ENCODE results near the gene CD200.
A peak's percentile ranks its signal among the peaks of the same experiment; 100 is the strongest.
"Not testable (repeated sequence)": the region's sequence is repeated elsewhere in the genome, so short reads cannot be mapped to it uniquely, and the experiment has no call there.

Gene CD200

GRCh38 chr3:112392393-112393359 is 59.7 kb downstream of the CD200 start:
- Histone ChIP-seq H3K4me1 (ENCODE audit: insufficient read depth, low read length) (peaks cover 18% of the 10 kb centered on the region), H3K9me3 (ENCODE audit: low read length) (no peaks in the 10 kb centered on the region), H3K4me3 (ENCODE audit: low read length) (no peak overlapping the region), H2AFZ (ENCODE audit: low read depth, low read length) (no peak overlapping the region), H3K27me3 (ENCODE audit: insufficient read depth, low read length) (no peaks in the 10 kb centered on the region), H3K36me3 (ENCODE audit: insufficient read depth, low read length) (no peaks in the 10 kb centered on the region)

GRCh38 chr3:112393360-112393728 is 60.4 kb downstream of the CD200 start:
- H3K9me3 ChIP-seq (ENCODE audit: low read length) = no peaks in the 10 kb centered on the region
- H3K4me1 ChIP-seq (ENCODE audit: insufficient read depth, low read length) = peaks cover 21% of the 10 kb centered on the region
- no peak overlapping the region for H2AFZ ChIP-seq (ENCODE audit: low read depth, low read length)
- no peaks in the 10 kb centered on the region for H3K36me3 ChIP-seq (ENCODE audit: insufficient read depth, low read length)
- no peak overlapping the region for H3K4me3 ChIP-seq (ENCODE audit: low read length)
- H3K27me3 ChIP-seq (ENCODE audit: insufficient read depth, low read length) = no peaks in the 10 kb centered on the region

GRCh38 chr3:112394003-112394640 is 61.2 kb downstream of the CD200 start:
- Histone ChIP-seq H3K4me3 (ENCODE audit: low read length) (no peak overlapping the region), H3K36me3 (ENCODE audit: insufficient read depth, low read length) (no peaks in the 10 kb centered on the region), H3K9me3 (ENCODE audit: low read length) (no peaks in the 10 kb centered on the region), H2AFZ (ENCODE audit: low read depth, low read length) (peak overlapping the region; percentile 41), H3K27me3 (ENCODE audit: insufficient read depth, low read length) (no peaks in the 10 kb centered on the region), H3K4me1 (ENCODE audit: insufficient read depth, low read length) (peaks cover 21% of the 10 kb centered on the region)

- H3K9me3 ChIP-seq (ENCODE audit: low read length) = no peaks in the 10 kb centered on the region
- no peak overlapping the region for H2AFZ ChIP-seq (ENCODE audit: low read depth, low read length)
- H3K27me3 ChIP-seq (ENCODE audit: insufficient read depth, low read length) = no peaks in the 10 kb centered on the region
- H3K36me3 ChIP-seq (ENCODE audit: insufficient read depth, low read length) = no peaks in the 10 kb centered on the region
- H3K4me1 ChIP-seq (ENCODE audit: insufficient read depth, low read length) = peaks cover 21% of the 10 kb centered on the region
- H3K4me3 ChIP-seq (ENCODE audit: low read length) = no peak overlapping the region
Observed at GRCh38 chr3:112395181-112395895, 62.4 kb downstream of the CD200 start.

- H2AFZ ChIP-seq (ENCODE audit: low read depth, low read length) = no peak overlapping the region
- no peaks in the 10 kb centered on the region for H3K9me3 ChIP-seq (ENCODE audit: low read length)
- H3K27me3 ChIP-seq (ENCODE audit: insufficient read depth, low read length) = no peaks in the 10 kb centered on the region
- no peaks in the 10 kb centered on the region for H3K36me3 ChIP-seq (ENCODE audit: insufficient read depth, low read length)
- peaks cover 17% of the 10 kb centered on the region for H3K4me1 ChIP-seq (ENCODE audit: insufficient read depth, low read length)
- no peak overlapping the region for H3K4me3 ChIP-seq (ENCODE audit: low read length)
Observed at GRCh38 chr3:112395896-112396290, 62.9 kb downstream of the CD200 start.

- no peak overlapping the region for H3K4me3 ChIP-seq (ENCODE audit: low read length)
- H2AFZ ChIP-seq (ENCODE audit: low read depth, low read length) = no peak overlapping the region
Observed at GRCh38 chr3:112397556-112397955, 64.6 kb downstream of the CD200 start.

GRCh38 chr3:112399064-112399463 is 66.1 kb downstream of the CD200 start:
- Histone ChIP-seq H3K9me3 (ENCODE audit: low read length) (no peaks in the 10 kb centered on the region), H3K4me1 (ENCODE audit: insufficient read depth, low read length) (peaks cover 6% of the 10 kb centered on the region), H2AFZ (ENCODE audit: low read depth, low read length) (no peak overlapping the region), H3K4me3 (ENCODE audit: low read length) (no peak overlapping the region), H3K36me3 (ENCODE audit: insufficient read depth, low read length) (no peaks in the 10 kb centered on the region), H3K27me3 (ENCODE audit: insufficient read depth, low read length) (no peaks in the 10 kb centered on the region)

More at GRCh38 chr3:112397556-112397955, 64.6 kb downstream of the CD200 start:
- H3K27me3 ChIP-seq (ENCODE audit: insufficient read depth, low read length) = no peaks in the 10 kb centered on the region
- H3K36me3 ChIP-seq (ENCODE audit: insufficient read depth, low read length) = no peaks in the 10 kb centered on the region
- no peaks in the 10 kb centered on the region for H3K9me3 ChIP-seq (ENCODE audit: low read length)
- peaks cover 8% of the 10 kb centered on the region for H3K4me1 ChIP-seq (ENCODE audit: insufficient read depth, low read length)

GRCh38 chr3:112399554-112399953 is 66.6 kb downstream of the CD200 start:
- not testable (repeated sequence) for H3K36me3 ChIP-seq (ENCODE audit: insufficient read depth, low read length); H3K4me3 ChIP-seq (ENCODE audit: low read length); H3K4me1 ChIP-seq (ENCODE audit: insufficient read depth, low read length); H3K9me3 ChIP-seq (ENCODE audit: low read length); H2AFZ ChIP-seq (ENCODE audit: low read depth, low read length); H3K27me3 ChIP-seq (ENCODE audit: insufficient read depth, low read length)

GRCh38 chr3:112400317-112400716 is 67.4 kb downstream of the CD200 start:
- not testable (repeated sequence) for H3K36me3 ChIP-seq (ENCODE audit: insufficient read depth, low read length); H3K9me3 ChIP-seq (ENCODE audit: low read length); H3K4me1 ChIP-seq (ENCODE audit: insufficient read depth, low read length); H3K4me3 ChIP-seq (ENCODE audit: low read length); H3K27me3 ChIP-seq (ENCODE audit: insufficient read depth, low read length); H2AFZ ChIP-seq (ENCODE audit: low read depth, low read length)

GRCh38 chr3:112401617-112402016 is 68.7 kb downstream of the CD200 start:
- H3K4me3 ChIP-seq (ENCODE audit: low read length) = no peak overlapping the region
- H3K4me1 ChIP-seq (ENCODE audit: insufficient read depth, low read length) = peaks cover 4% of the 10 kb centered on the region

GRCh38 chr3:112403103-112403502 is 70.1 kb downstream of the CD200 start:
- no peaks in the 10 kb centered on the region for H3K36me3 ChIP-seq (ENCODE audit: insufficient read depth, low read length)
- peaks cover 6% of the 10 kb centered on the region for H3K4me1 ChIP-seq (ENCODE audit: insufficient read depth, low read length)
- H3K4me3 ChIP-seq (ENCODE audit: low read length) = no peak overlapping the region
- H3K27me3 ChIP-seq (ENCODE audit: insufficient read depth, low read length) = no peaks in the 10 kb centered on the region
- H3K9me3 ChIP-seq (ENCODE audit: low read length) = no peaks in the 10 kb centered on the region
- H2AFZ ChIP-seq (ENCODE audit: low read depth, low read length) = no peak overlapping the region

More at GRCh38 chr3:112401617-112402016, 68.7 kb downstream of the CD200 start:
- Histone ChIP-seq H3K27me3 (ENCODE audit: insufficient read depth, low read length) (no peaks in the 10 kb centered on the region), H3K9me3 (ENCODE audit: low read length) (no peaks in the 10 kb centered on the region), H3K36me3 (ENCODE audit: insufficient read depth, low read length) (no peaks in the 10 kb centered on the region), H2AFZ (ENCODE audit: low read depth, low read length) (no peak overlapping the region)

GRCh38 chr3:112404924-112405549 is 72.1 kb downstream of the CD200 start:
- not testable (repeated sequence) for H3K27me3 ChIP-seq (ENCODE audit: insufficient read depth, low read length); H2AFZ ChIP-seq (ENCODE audit: low read depth, low read length); H3K36me3 ChIP-seq (ENCODE audit: insufficient read depth, low read length); H3K4me3 ChIP-seq (ENCODE audit: low read length); H3K4me1 ChIP-seq (ENCODE audit: insufficient read depth, low read length); H3K9me3 ChIP-seq (ENCODE audit: low read length)

GRCh38 chr3:112405845-112406244 is 72.9 kb downstream of the CD200 start:
- Histone ChIP-seq H3K36me3 (ENCODE audit: insufficient read depth, low read length) (no peaks in the 10 kb centered on the region), H3K27me3 (ENCODE audit: insufficient read depth, low read length) (no peaks in the 10 kb centered on the region), H3K9me3 (ENCODE audit: low read length) (no peaks in the 10 kb centered on the region), H2AFZ (ENCODE audit: low read depth, low read length) (no peak overlapping the region), H3K4me3 (ENCODE audit: low read length) (no peak overlapping the region), H3K4me1 (ENCODE audit: insufficient read depth, low read length) (peaks cover 6% of the 10 kb centered on the region)
